NCI-H1048 (cell line): ENCODE data around the gene TRPM2.
"Not testable (repeated sequence)": the region's sequence is repeated elsewhere in the genome, so short reads cannot be mapped to it uniquely, and the experiment has no call there.

Experiments used
- DNase-seq: peaks from one replicate; lab custom pipeline; 2025; lab: John Stamatoyannopoulos, UW

TRPM2 gene

GRCh38 chr21:44335266-44336059 is 18.0 kb upstream of the TRPM2 start:
- DNase-seq: no peak

- no peak for DNase-seq
Measured at GRCh38 chr21:44337449-44337848, 16.0 kb upstream of the TRPM2 start.

GRCh38 chr21:44337941-44338895 is 15.2 kb upstream of the TRPM2 start:
- no peak for DNase-seq

GRCh38 chr21:44338971-44339910 is 14.2 kb upstream of the TRPM2 start, which contains the start of gene CFAP410:
Gene CFAP410, minus strand, starts transcription at chr21:44339390. Its CDS starts 196 bp downstream, at chr21:44339194.
- peak; percentile 83 for DNase-seq

- DNase-seq: not testable (repeated sequence)
Measured at GRCh38 chr21:44341726-44342458, 11.5 kb upstream of the TRPM2 start.

GRCh38 chr21:44342981-44343380 is 10.4 kb upstream of the TRPM2 start:
- not testable (repeated sequence) for DNase-seq

GRCh38 chr21:44344541-44345183 is 8.8 kb upstream of the TRPM2 start:
- no peak for DNase-seq

GRCh38 chr21:44345495-44345894 is 7.9 kb upstream of the TRPM2 start:
- no peak for DNase-seq

- DNase-seq: no peak
Measured at GRCh38 chr21:44347911-44348451, 5.4 kb upstream of the TRPM2 start.

GRCh38 chr21:44348861-44349260 is 4.6 kb upstream of the TRPM2 start:
- DNase-seq: no peak

- no peak for DNase-seq
Measured at GRCh38 chr21:44349416-44349846, 4.0 kb upstream of the TRPM2 start.

GRCh38 chr21:44349847-44350772 is 3.3 kb upstream of the TRPM2 start:
- no peak for DNase-seq

GRCh38 chr21:44350773-44351481 is 2.5 kb upstream of the TRPM2 start:
- no peak for DNase-seq

- DNase-seq: no peak
Measured at GRCh38 chr21:44351535-44352252, 1.7 kb upstream of the TRPM2 start.

- no peak for DNase-seq
Measured at GRCh38 chr21:44352253-44352860, 1.1 kb upstream of the TRPM2 start.

GRCh38 chr21:44354001-44354405 is 582 bp downstream of the TRPM2 start:
- no peak for DNase-seq
